PC-9 (cell line): ENCODE measurements around the gene PTPRF.

Experiments
- EZH2 ChIP-seq: fragments of 200-600 bp; sonication (generic); IDR thresholded peaks from 2 replicates; pipeline ENCODE4 v1.8.0; 2017; ENCODE audit warnings: antibody characterized with exemption, low read depth
- TF ChIP-seq, protein P1 (sequence below): fragments of 200-600 bp; sonication (generic); conservative IDR thresholded peaks from 2 replicates; pipeline ENCODE4 v1.6.1; 2017; ENCODE audit warnings: mixed run types, antibody characterized with exemption, mild to moderate bottlenecking, moderate library complexity

DNA sequence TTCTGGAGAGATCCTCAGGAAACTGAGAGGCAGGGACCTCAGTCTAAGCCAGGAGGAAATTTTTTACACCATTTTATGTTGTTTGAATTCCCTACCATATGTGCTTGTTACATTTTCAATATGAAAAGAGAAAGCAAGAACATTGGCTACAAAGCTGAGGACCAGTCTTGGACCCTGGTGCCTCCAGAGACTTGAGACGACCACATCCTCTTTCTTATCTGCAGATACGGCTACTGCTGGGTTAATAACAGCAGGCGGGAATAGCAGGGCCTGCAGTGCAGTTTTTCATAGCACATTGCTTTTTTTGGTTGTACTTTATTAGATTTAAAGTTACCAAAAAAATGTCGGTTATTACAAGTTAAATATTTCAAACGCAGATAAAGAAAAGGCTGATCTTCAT, 123.2 kb downstream of the PTPRF start:
- no peak for TF ChIP-seq EZH2
- TF ChIP-seq, protein P1, sequence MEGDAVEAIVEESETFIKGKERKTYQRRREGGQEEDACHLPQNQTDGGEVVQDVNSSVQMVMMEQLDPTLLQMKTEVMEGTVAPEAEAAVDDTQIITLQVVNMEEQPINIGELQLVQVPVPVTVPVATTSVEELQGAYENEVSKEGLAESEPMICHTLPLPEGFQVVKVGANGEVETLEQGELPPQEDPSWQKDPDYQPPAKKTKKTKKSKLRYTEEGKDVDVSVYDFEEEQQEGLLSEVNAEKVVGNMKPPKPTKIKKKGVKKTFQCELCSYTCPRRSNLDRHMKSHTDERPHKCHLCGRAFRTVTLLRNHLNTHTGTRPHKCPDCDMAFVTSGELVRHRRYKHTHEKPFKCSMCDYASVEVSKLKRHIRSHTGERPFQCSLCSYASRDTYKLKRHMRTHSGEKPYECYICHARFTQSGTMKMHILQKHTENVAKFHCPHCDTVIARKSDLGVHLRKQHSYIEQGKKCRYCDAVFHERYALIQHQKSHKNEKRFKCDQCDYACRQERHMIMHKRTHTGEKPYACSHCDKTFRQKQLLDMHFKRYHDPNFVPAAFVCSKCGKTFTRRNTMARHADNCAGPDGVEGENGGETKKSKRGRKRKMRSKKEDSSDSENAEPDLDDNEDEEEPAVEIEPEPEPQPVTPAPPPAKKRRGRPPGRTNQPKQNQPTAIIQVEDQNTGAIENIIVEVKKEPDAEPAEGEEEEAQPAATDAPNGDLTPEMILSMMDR: no peak
